ENCODE results near the gene NDUFS8.

Gene NDUFS8

GRCh38 chr11:68083517-68083916 is 53.0 kb downstream of the NDUFS8 start:
- no peak for DNase-seq
